Mesendoderm (in vitro differentiated cells): ENCODE results near the gene SNCG.
"Not testable (repeated sequence)": the region's sequence is repeated elsewhere in the genome, so short reads cannot be mapped to it uniquely, and the experiment has no call there.

ENCODE experiments used
- DNase-seq: peaks from one replicate; pipeline ENCODE4 v3.0.0; 2013
- H2AK5ac ChIP-seq: 2 replicates; pipeline ENCODE4 v1.6.1; 2013; ENCODE audit warnings: low read length, inconsistent platforms
- H2BK120ac ChIP-seq: 2 replicates; pipeline ENCODE4 v1.6.1; 2013; ENCODE audit warnings: low read depth, mild to moderate bottlenecking, low read length, moderate library complexity, mixed read lengths
- H2BK15ac ChIP-seq: replicated peaks from 2 replicates; pipeline ENCODE4 v1.6.1; 2013; ENCODE audit warnings: low read depth, mild to moderate bottlenecking, moderate library complexity
- H2BK5ac ChIP-seq: 2 replicates; pipeline ENCODE4 v1.6.1; 2013; ENCODE audit warnings: low read length, inconsistent platforms
- H3K18ac ChIP-seq: 2 replicates; pipeline ENCODE4 v1.6.1; 2013; ENCODE audit warnings: mild to moderate bottlenecking, low read length, mixed read lengths
- H3K23ac ChIP-seq: one replicate; pipeline ENCODE4 v1.6.1; 2013; ENCODE audit warnings: low read length
- H3K27ac ChIP-seq: 2 replicates; pipeline ENCODE4 v1.5.1; 2013; ENCODE audit warnings: low read depth, mild to moderate bottlenecking, inconsistent platforms, low read length, moderate library complexity
- H3K27me3 ChIP-seq: 2 replicates; pipeline ENCODE4 v1.6.1; 2013; ENCODE audit warnings: low read length, control low read depth, mild to moderate bottlenecking, inconsistent platforms; ENCODE audit not compliant: insufficient read depth, poor library complexity
- H3K36me3 ChIP-seq: 2 replicates; pipeline ENCODE4 v1.6.1; 2013; ENCODE audit warnings: low read length, inconsistent platforms; ENCODE audit not compliant: control insufficient read depth, insufficient read depth
- H3K4ac ChIP-seq: one replicate; pipeline ENCODE4 v1.6.1; 2013; ENCODE audit warnings: low read depth, mild to moderate bottlenecking, low read length, moderate library complexity
- H3K4me1 ChIP-seq: 2 replicates; pipeline ENCODE4 v1.6.1; 2013; ENCODE audit warnings: low read depth, low read length, inconsistent platforms; ENCODE audit not compliant: control insufficient read depth
- H3K4me2 ChIP-seq: 2 replicates; pipeline ENCODE4 v1.6.1; 2013; ENCODE audit warnings: low read length
- H3K4me3 ChIP-seq: 2 replicates; pipeline ENCODE4 v1.5.1; 2013; ENCODE audit warnings: mild to moderate bottlenecking, low read length
- H3K56ac ChIP-seq: one replicate; pipeline ENCODE4 v1.6.1; 2013; ENCODE audit warnings: low read length
- H3K79me1 ChIP-seq: 2 replicates; pipeline ENCODE4 v1.6.1; 2013; ENCODE audit warnings: low read length, inconsistent platforms
- H3K79me2 ChIP-seq: 2 replicates; pipeline ENCODE4 v1.6.1; 2013; ENCODE audit warnings: mild to moderate bottlenecking, low read length; ENCODE audit not compliant: control insufficient read depth, insufficient read depth
- H3K9ac ChIP-seq: 2 replicates; pipeline ENCODE4 v1.6.1; 2013; ENCODE audit warnings: low read length, inconsistent platforms
- H4K5ac ChIP-seq: one replicate; pipeline ENCODE4 v1.6.1; 2013; ENCODE audit warnings: low read length
- H4K8ac ChIP-seq: one replicate; pipeline ENCODE4 v1.6.1; 2013; ENCODE audit warnings: low read depth, mild to moderate bottlenecking, control low read depth, low read length, moderate library complexity
- WGBS: extraction: QIAGEN DNeasy Blood & Tissue Kit; methylation state at CpG from one replicate; pipeline ENCODE4 v1.1.7; 2013; ENCODE audit warnings: low lambda C conversion rate, missing lambda C conversion rate; ENCODE audit not compliant: insufficient coverage; ENCODE audit errors: extremely low coverage; 5-methylcytosine and 5-hydroxymethylcytosine counted together

The SNCG gene

GRCh38 chr10:86938260-86938659, 20.1 kb upstream of the SNCG start:
- WGBS = no CpG with 5 or more reads among the region's 2 CpGs
- DNase-seq = no peak
- Histone ChIP-seq H3K4me1 (no peaks in the 10 kb centered on the region), H3K56ac (no peak overlapping the region), H3K79me1 (no peaks in the 10 kb centered on the region), H2BK15ac (no peak overlapping the region), H3K4me3 (no peak overlapping the region), H4K8ac (no peak overlapping the region), H3K4me2 (no peak overlapping the region), H4K5ac (no peak overlapping the region), H3K9ac (no peak overlapping the region), H3K18ac (no peak overlapping the region), H3K23ac (no peak overlapping the region), H3K79me2 (no peaks in the 10 kb centered on the region), H3K4ac (no peak overlapping the region), H2BK5ac (no peak overlapping the region), H3K36me3 (no peaks in the 10 kb centered on the region), H3K27ac (no peak overlapping the region), H2BK120ac (no peak overlapping the region), H3K27me3 (no peaks in the 10 kb centered on the region), H2AK5ac (no peak overlapping the region)

- H3K23ac ChIP-seq, H2BK15ac ChIP-seq, H3K79me2 ChIP-seq, H3K4ac ChIP-seq, H4K5ac ChIP-seq, DNase-seq, H3K36me3 ChIP-seq, H3K4me2 ChIP-seq, H3K56ac ChIP-seq, H3K79me1 ChIP-seq, H4K8ac ChIP-seq, H3K18ac ChIP-seq, H3K4me1 ChIP-seq, H3K27ac ChIP-seq, H2BK5ac ChIP-seq, H3K9ac ChIP-seq, H2BK120ac ChIP-seq, H3K27me3 ChIP-seq, H3K4me3 ChIP-seq: not testable (repeated sequence)
- no CpG with 5 or more reads among the region's 16 CpGs for WGBS
- peak overlapping the region; percentile 28 for H2AK5ac ChIP-seq
Observed at GRCh38 chr10:86940076-86940475, 18.3 kb upstream of the SNCG start.

- no CpG with 5 or more reads among the region's 6 CpGs for WGBS
Observed at GRCh38 chr10:86940677-86941076, 17.7 kb upstream of the SNCG start.

GRCh38 chr10:86941426-86941825, 17.0 kb upstream of the SNCG start:
- H2BK15ac ChIP-seq = no peak overlapping the region
- H3K27me3 ChIP-seq = no peaks in the 10 kb centered on the region
- no peaks in the 10 kb centered on the region for H3K79me2 ChIP-seq
- DNase-seq = no peak
- no CpG with 5 or more reads among the region's 2 CpGs for WGBS
- no peaks in the 10 kb centered on the region for H3K4me1 ChIP-seq
- H3K4ac ChIP-seq = no peak overlapping the region
- no peak overlapping the region for H3K23ac ChIP-seq
- H4K5ac ChIP-seq = no peak overlapping the region
- no peak overlapping the region for H2BK120ac ChIP-seq
- H3K36me3 ChIP-seq = no peaks in the 10 kb centered on the region
- no peak overlapping the region for H2BK5ac ChIP-seq
- H3K4me3 ChIP-seq = no peak overlapping the region
- no peak overlapping the region for H3K27ac ChIP-seq
- no peaks in the 10 kb centered on the region for H3K79me1 ChIP-seq
- no peak overlapping the region for H3K56ac ChIP-seq
- H3K18ac ChIP-seq = no peak overlapping the region
- H4K8ac ChIP-seq = no peak overlapping the region
- H2AK5ac ChIP-seq = no peak overlapping the region
- no peak overlapping the region for H3K4me2 ChIP-seq
- H3K9ac ChIP-seq = no peak overlapping the region

More at GRCh38 chr10:86940677-86941076, 17.7 kb upstream of the SNCG start:
- Histone ChIP-seq H3K56ac (no peak overlapping the region), H3K9ac (no peak overlapping the region), H3K4me1 (no peaks in the 10 kb centered on the region), H3K36me3 (no peaks in the 10 kb centered on the region), H3K23ac (no peak overlapping the region), H3K79me1 (no peaks in the 10 kb centered on the region), H3K18ac (no peak overlapping the region), H2AK5ac (peak overlapping the region; percentile 28), H2BK15ac (no peak overlapping the region), H4K5ac (no peak overlapping the region), H3K4ac (no peak overlapping the region), H4K8ac (no peak overlapping the region), H2BK120ac (no peak overlapping the region), H2BK5ac (no peak overlapping the region), H3K27ac (no peak overlapping the region), H3K79me2 (no peaks in the 10 kb centered on the region), H3K4me2 (no peak overlapping the region), H3K4me3 (no peak overlapping the region), H3K27me3 (no peaks in the 10 kb centered on the region)
- no peak for DNase-seq

- no CpG with 5 or more reads among the region's 14 CpGs for WGBS
- Histone ChIP-seq H4K8ac (no peak overlapping the region), H2AK5ac (no peak overlapping the region), H3K27me3 (no peaks in the 10 kb centered on the region), H3K18ac (no peak overlapping the region), H2BK5ac (no peak overlapping the region), H2BK120ac (no peak overlapping the region), H3K4me3 (no peak overlapping the region), H3K4ac (no peak overlapping the region), H3K23ac (no peak overlapping the region), H3K79me2 (no peaks in the 10 kb centered on the region), H2BK15ac (no peak overlapping the region), H3K79me1 (no peaks in the 10 kb centered on the region), H3K56ac (no peak overlapping the region), H4K5ac (no peak overlapping the region), H3K4me2 (no peak overlapping the region), H3K36me3 (no peaks in the 10 kb centered on the region), H3K9ac (no peak overlapping the region), H3K4me1 (no peaks in the 10 kb centered on the region), H3K27ac (no peak overlapping the region)
- no peak for DNase-seq
Observed at GRCh38 chr10:86941991-86942421, 16.4 kb upstream of the SNCG start.
